Measurements from ENCODE around the gene STX11.

Gene STX11

GRCh38 chr6:144195671-144196270 lies 45.5 kb downstream of the STX11 start:
- Histone ChIP-seq H3K9ac (ENCODE audit: low read depth in 1 of 2, low read length in 2 of 2) (no peak overlapping the region), H3K4me3 (ENCODE audit: low read depth in 1 of 2, low read length in 2 of 2) (no peak overlapping the region), H3K27me3 (ENCODE audit: control insufficient read depth in 1 of 2, insufficient read depth in 2 of 2, low read length in 2 of 2) (no peaks in the 10 kb centered on the region), H3K9me3 (ENCODE audit: control insufficient read depth in 1 of 2, low read length in 2 of 2) (no peaks in the 10 kb centered on the region), H3K4me1 (ENCODE audit: control insufficient read depth in 1 of 2, insufficient read depth in 2 of 2, low read length in 2 of 2) (no peaks in the 10 kb centered on the region), H3K36me3 (ENCODE audit: control insufficient read depth in 1 of 2, insufficient read depth in 2 of 2, low read length in 2 of 2) (no peaks in the 10 kb centered on the region), H3K27ac (ENCODE audit: low read depth, low read length) (no peak overlapping the region)

DNA sequence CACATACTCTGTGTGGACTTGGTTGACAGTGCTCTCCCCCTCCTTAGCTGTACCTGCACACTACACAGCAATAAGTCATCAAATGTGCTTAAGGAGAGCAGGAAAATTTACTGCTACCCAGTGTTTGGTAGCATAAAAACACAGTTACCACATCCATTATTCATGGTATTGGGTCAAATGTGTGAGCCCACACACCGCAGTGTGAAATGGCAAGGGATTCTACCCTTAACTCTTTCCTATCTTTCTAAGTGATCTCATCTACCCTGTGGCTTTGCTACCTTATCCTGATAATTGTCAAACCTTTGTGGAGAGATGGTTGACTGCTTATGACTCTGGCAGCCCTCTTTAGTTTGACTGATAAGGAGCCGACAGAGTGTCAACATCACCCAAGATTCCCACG lies 47.6 kb downstream of the STX11 start:
- Histone ChIP-seq H3K9me3 (ENCODE audit: control insufficient read depth in 1 of 2, low read length in 2 of 2) (peaks cover 9 to 10% of the 10 kb centered on the region in 2 donors), H3K27ac (ENCODE audit: low read depth, low read length) (no peak overlapping the region), H3K4me3 (ENCODE audit: low read depth in 1 of 2, low read length in 2 of 2) (no peak overlapping the region), H3K27me3 (ENCODE audit: control insufficient read depth in 1 of 2, insufficient read depth in 2 of 2, low read length in 2 of 2) (no peaks in the 10 kb centered on the region), H3K4me1 (ENCODE audit: control insufficient read depth in 1 of 2, insufficient read depth in 2 of 2, low read length in 2 of 2) (no peaks in the 10 kb centered on the region), H3K36me3 (ENCODE audit: control insufficient read depth in 1 of 2, insufficient read depth in 2 of 2, low read length in 2 of 2) (no peaks in the 10 kb centered on the region), H3K9ac (ENCODE audit: low read depth in 1 of 2, low read length in 2 of 2) (no peak overlapping the region)

GRCh38 chr6:144202879-144203468 lies 52.7 kb downstream of the STX11 start:
- no peak overlapping the region for H3K9ac ChIP-seq (ENCODE audit: low read depth in 1 of 2, low read length in 2 of 2)
- H3K36me3 ChIP-seq (ENCODE audit: control insufficient read depth in 1 of 2, insufficient read depth in 2 of 2, low read length in 2 of 2) = no peaks in the 10 kb centered on the region
- H3K4me1 ChIP-seq (ENCODE audit: control insufficient read depth in 1 of 2, insufficient read depth in 2 of 2, low read length in 2 of 2) = no peaks in the 10 kb centered on the region
- H3K9me3 ChIP-seq (ENCODE audit: control insufficient read depth in 1 of 2, low read length in 2 of 2) = peaks cover 21 to 22% of the 10 kb centered on the region in 2 donors
- no peak overlapping the region for H3K4me3 ChIP-seq (ENCODE audit: low read depth in 1 of 2, low read length in 2 of 2)
- H3K27ac ChIP-seq (ENCODE audit: low read depth, low read length) = no peak overlapping the region
- no peaks in the 10 kb centered on the region for H3K27me3 ChIP-seq (ENCODE audit: control insufficient read depth in 1 of 2, insufficient read depth in 2 of 2, low read length in 2 of 2)

DNA sequence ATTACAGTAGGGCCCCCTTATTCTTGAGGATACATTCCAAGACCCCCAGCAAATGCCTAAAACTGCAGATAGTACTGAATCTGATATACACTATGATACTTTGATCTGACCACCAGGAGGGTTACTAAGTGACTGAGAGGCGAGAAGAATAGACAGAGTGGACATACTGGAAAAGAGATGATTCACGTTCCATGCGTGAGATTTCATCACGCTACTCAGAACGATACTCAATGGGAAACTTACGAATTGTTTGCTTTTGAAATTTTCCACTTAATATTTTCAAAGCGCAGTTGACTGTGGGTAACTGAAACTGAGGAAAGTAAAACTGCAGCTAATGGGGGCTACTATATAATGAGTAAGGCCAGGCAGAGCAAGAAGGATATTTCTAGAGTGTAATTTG lies 60.8 kb downstream of the STX11 start:
- no peak overlapping the region for H3K27ac ChIP-seq (ENCODE audit: low read depth, low read length)
- peaks cover 0 to 5% of the 10 kb centered on the region in 2 donors for H3K9me3 ChIP-seq (ENCODE audit: control insufficient read depth in 1 of 2, low read length in 2 of 2)
- H3K4me3 ChIP-seq (ENCODE audit: low read depth in 1 of 2, low read length in 2 of 2) = no peak overlapping the region
- no peak overlapping the region for H3K9ac ChIP-seq (ENCODE audit: low read depth in 1 of 2, low read length in 2 of 2)
- no peaks in the 10 kb centered on the region for H3K36me3 ChIP-seq (ENCODE audit: control insufficient read depth in 1 of 2, insufficient read depth in 2 of 2, low read length in 2 of 2)
- peaks cover 0 to 8% of the 10 kb centered on the region in 2 donors for H3K27me3 ChIP-seq (ENCODE audit: control insufficient read depth in 1 of 2, insufficient read depth in 2 of 2, low read length in 2 of 2)
- H3K4me1 ChIP-seq (ENCODE audit: control insufficient read depth in 1 of 2, insufficient read depth in 2 of 2, low read length in 2 of 2) = peaks cover 9 to 10% of the 10 kb centered on the region in 2 donors

DNA sequence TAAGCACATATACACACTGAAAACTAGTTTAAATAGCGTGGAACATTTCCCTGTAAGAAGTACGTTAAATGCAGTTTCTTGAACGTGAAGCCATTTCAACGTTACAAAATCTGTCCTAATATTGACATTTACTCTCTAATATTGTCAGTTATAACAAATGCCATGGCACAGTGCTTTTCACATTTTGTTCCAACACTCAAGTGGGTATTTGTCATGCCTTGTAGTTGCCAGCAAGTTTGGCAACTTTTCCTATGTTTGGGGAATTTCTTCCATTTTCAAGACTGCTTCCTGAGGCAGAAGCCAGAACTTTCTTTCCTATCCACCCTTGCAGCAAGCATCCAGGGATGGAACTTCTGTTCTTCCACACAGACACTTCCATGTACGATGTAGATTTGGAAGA lies 63.0 kb downstream of the STX11 start:
- no peak overlapping the region for H3K27ac ChIP-seq (ENCODE audit: low read depth, low read length)
- H3K4me1 ChIP-seq (ENCODE audit: control insufficient read depth in 1 of 2, insufficient read depth in 2 of 2, low read length in 2 of 2) = peaks cover 9 to 10% of the 10 kb centered on the region in 2 donors
- H3K9ac ChIP-seq (ENCODE audit: low read depth in 1 of 2, low read length in 2 of 2) = no peak overlapping the region
- peaks cover 0 to 5% of the 10 kb centered on the region in 2 donors for H3K9me3 ChIP-seq (ENCODE audit: control insufficient read depth in 1 of 2, low read length in 2 of 2)
- H3K27me3 ChIP-seq (ENCODE audit: control insufficient read depth in 1 of 2, insufficient read depth in 2 of 2, low read length in 2 of 2) = peaks cover 0 to 8% of the 10 kb centered on the region in 2 donors
- no peak overlapping the region for H3K4me3 ChIP-seq (ENCODE audit: low read depth in 1 of 2, low read length in 2 of 2)
- H3K36me3 ChIP-seq (ENCODE audit: control insufficient read depth in 1 of 2, insufficient read depth in 2 of 2, low read length in 2 of 2) = no peaks in the 10 kb centered on the region

- no peak overlapping the region for H3K9ac ChIP-seq (ENCODE audit: low read depth in 1 of 2, low read length in 2 of 2)
- peaks cover 0 to 5% of the 10 kb centered on the region in 2 donors for H3K9me3 ChIP-seq (ENCODE audit: control insufficient read depth in 1 of 2, low read length in 2 of 2)
- peaks cover 0 to 7% of the 10 kb centered on the region in 2 donors for H3K27me3 ChIP-seq (ENCODE audit: control insufficient read depth in 1 of 2, insufficient read depth in 2 of 2, low read length in 2 of 2)
- no peak overlapping the region for H3K27ac ChIP-seq (ENCODE audit: low read depth, low read length)
- peaks cover 9 to 10% of the 10 kb centered on the region in 2 donors for H3K4me1 ChIP-seq (ENCODE audit: control insufficient read depth in 1 of 2, insufficient read depth in 2 of 2, low read length in 2 of 2)
- no peaks in the 10 kb centered on the region for H3K36me3 ChIP-seq (ENCODE audit: control insufficient read depth in 1 of 2, insufficient read depth in 2 of 2, low read length in 2 of 2)
- H3K4me3 ChIP-seq (ENCODE audit: low read depth in 1 of 2, low read length in 2 of 2) = no peak overlapping the region
Observed at GRCh38 chr6:144214029-144214428, 63.7 kb downstream of the STX11 start.

DNA sequence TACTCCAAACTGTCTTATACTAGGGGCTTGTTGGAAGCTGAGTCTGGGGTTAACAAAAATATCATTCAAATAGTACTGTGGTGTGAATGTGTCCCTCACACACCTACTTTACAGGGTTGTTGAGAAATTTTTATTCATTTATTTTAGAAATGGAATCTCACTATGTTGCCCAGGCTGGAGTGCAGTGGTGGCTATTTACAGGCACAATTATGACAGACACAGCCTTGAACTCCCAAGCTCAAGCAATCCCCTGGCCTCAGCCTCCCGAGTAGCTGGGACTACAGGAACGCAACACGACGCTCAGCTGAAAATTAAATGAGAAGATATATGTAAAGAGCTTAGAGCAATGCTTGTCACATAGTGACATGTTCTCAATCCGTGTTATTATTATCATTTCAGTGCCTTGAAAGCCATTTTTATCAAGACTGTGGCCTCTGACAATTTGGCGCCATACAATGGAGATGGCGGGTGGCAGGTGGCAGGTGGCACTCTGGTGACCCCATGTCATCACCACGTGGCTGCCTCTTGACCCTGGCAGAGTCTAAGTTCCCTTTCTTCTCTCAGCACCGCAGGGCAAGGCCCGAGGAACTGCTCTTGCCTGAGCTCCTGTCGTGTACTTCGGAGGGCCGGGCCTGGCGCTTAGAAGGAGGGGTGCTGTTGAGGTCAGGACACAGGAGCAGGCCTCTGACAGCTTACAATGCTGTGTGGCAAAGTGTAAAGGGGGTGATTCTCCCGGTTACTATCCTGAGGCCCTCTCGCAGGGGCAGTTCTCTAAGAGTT lies 64.5 kb downstream of the STX11 start:
- Histone ChIP-seq H3K36me3 (ENCODE audit: control insufficient read depth in 1 of 2, insufficient read depth in 2 of 2, low read length in 2 of 2) (no peaks in the 10 kb centered on the region), H3K27me3 (ENCODE audit: control insufficient read depth in 1 of 2, insufficient read depth in 2 of 2, low read length in 2 of 2) (no peaks in the 10 kb centered on the region), H3K9me3 (ENCODE audit: control insufficient read depth in 1 of 2, low read length in 2 of 2) (peaks cover 0 to 5% of the 10 kb centered on the region in 2 donors), H3K9ac (ENCODE audit: low read depth in 1 of 2, low read length in 2 of 2) (peak overlapping the region in 1 of 2 donors; percentile 73), H3K27ac (ENCODE audit: low read depth, low read length) (peak overlapping the region; percentile 99), H3K4me1 (ENCODE audit: control insufficient read depth in 1 of 2, insufficient read depth in 2 of 2, low read length in 2 of 2) (peaks cover 9 to 10% of the 10 kb centered on the region in 2 donors), H3K4me3 (ENCODE audit: low read depth in 1 of 2, low read length in 2 of 2) (peak overlapping the region; percentile 80 to 83)

GRCh38 chr6:144215402-144215931 lies 65.2 kb downstream of the STX11 start:
- H3K27me3 ChIP-seq (ENCODE audit: control insufficient read depth in 1 of 2, insufficient read depth in 2 of 2, low read length in 2 of 2) = no peaks in the 10 kb centered on the region
- no peaks in the 10 kb centered on the region for H3K36me3 ChIP-seq (ENCODE audit: control insufficient read depth in 1 of 2, insufficient read depth in 2 of 2, low read length in 2 of 2)
- peaks cover 9 to 10% of the 10 kb centered on the region in 2 donors for H3K4me1 ChIP-seq (ENCODE audit: control insufficient read depth in 1 of 2, insufficient read depth in 2 of 2, low read length in 2 of 2)
- peak overlapping the region; percentile 80 to 83 for H3K4me3 ChIP-seq (ENCODE audit: low read depth in 1 of 2, low read length in 2 of 2)
- H3K27ac ChIP-seq (ENCODE audit: low read depth, low read length) = peak overlapping the region; percentile 99
- peaks cover 0 to 5% of the 10 kb centered on the region in 2 donors for H3K9me3 ChIP-seq (ENCODE audit: control insufficient read depth in 1 of 2, low read length in 2 of 2)
- H3K9ac ChIP-seq (ENCODE audit: low read depth in 1 of 2, low read length in 2 of 2) = peak overlapping the region; percentile 73

DNA sequence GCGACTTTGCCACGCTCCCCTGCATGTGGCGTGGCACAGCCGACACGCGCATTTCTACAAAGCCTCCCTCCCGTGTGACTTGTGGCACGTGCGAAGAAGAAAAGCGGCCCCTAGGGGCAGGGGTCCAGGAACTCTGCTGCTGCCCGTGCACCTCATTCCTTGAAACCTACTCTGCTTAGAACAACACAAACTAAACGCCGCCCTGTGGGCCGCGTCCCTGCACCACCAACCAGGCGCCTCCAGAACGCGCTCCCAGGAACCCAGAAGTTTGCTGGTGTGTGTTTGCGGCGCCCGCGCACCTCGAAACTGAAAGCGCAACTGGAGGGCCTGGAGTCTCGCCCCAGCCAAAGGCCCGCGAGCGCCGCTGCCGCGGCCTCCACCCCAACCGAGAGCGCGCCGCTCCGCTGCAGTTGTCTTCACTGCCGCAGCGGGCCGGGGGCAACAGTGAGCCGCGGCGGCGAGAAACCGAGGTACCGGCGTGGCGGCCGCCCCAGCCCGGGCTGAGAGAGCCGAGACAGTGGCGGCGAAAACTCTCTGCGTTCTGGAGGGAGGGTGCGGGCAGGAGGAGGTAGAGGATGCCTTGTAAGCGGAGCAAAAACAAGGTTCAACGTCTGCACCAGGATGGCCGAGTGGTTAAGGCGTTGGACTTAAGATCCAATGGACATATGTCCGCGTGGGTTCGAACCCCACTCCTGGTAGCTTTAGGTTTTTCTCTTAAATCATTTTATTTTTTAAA lies 65.8 kb downstream of the STX11 start:
- Histone ChIP-seq H3K9ac (ENCODE audit: low read depth in 1 of 2, low read length in 2 of 2) (peak overlapping the region; percentile 73 to 86), H3K36me3 (ENCODE audit: control insufficient read depth in 1 of 2, insufficient read depth in 2 of 2, low read length in 2 of 2) (no peaks in the 10 kb centered on the region), H3K27ac (ENCODE audit: low read depth, low read length) (peak overlapping the region; percentile 99), H3K9me3 (ENCODE audit: control insufficient read depth in 1 of 2, low read length in 2 of 2) (peaks cover 0 to 5% of the 10 kb centered on the region in 2 donors), H3K27me3 (ENCODE audit: control insufficient read depth in 1 of 2, insufficient read depth in 2 of 2, low read length in 2 of 2) (no peaks in the 10 kb centered on the region), H3K4me3 (ENCODE audit: low read depth in 1 of 2, low read length in 2 of 2) (peak overlapping the region; percentile 80 to 83), H3K4me1 (ENCODE audit: control insufficient read depth in 1 of 2, insufficient read depth in 2 of 2, low read length in 2 of 2) (peaks cover 9 to 10% of the 10 kb centered on the region in 2 donors)

Measured in duodenal mucosa (tissue), 2 donors.